A172 (cell line): ENCODE results near the gene FBN2. TPM values are rescaled to one million over a fixed set of nuclear protein-coding genes. Genes with fewer than 3 reads are reported as not detected.
A peak's percentile ranks its signal among the peaks of the same experiment; 100 is the strongest.
"Not testable (repeated sequence)": the region's sequence is repeated elsewhere in the genome, so short reads cannot be mapped to it uniquely, and the experiment has no call there.

Experiments
- DNase-seq: peaks from one replicate; pipeline ENCODE4 v3.0.0-alpha.2; 2015; ENCODE audit warnings: low spot score
- total RNA-seq: library from RNA; depleted of rRNA; stranded (reverse); fragments of >200 nt; shearing (Covaris generic); gene quantifications from 2 replicates; pipeline ENCODE4 v1.2.3, GENCODE V29; 2014

The FBN2 gene
- total RNA-seq, 1 experiment from 2014 or later: 11.6 TPM

- DNase-seq: peak; percentile 87
Observed at GRCh38 chr5:128534726-128535125, 3.3 kb downstream of the FBN2 start.

GRCh38 chr5:128532776-128533175, 5.3 kb downstream of the FBN2 start:
- no peak for DNase-seq

- DNase-seq: no peak
Observed at GRCh38 chr5:128532127-128532526, 5.9 kb downstream of the FBN2 start.

- no peak for DNase-seq
Observed at GRCh38 chr5:128528637-128529255, 9.3 kb downstream of the FBN2 start.

GRCh38 chr5:128528126-128528525, 9.9 kb downstream of the FBN2 start:
- DNase-seq: no peak

GRCh38 chr5:128527077-128527476, 11.0 kb downstream of the FBN2 start:
- no peak for DNase-seq

- no peak for DNase-seq
Observed at GRCh38 chr5:128522336-128522735, 15.7 kb downstream of the FBN2 start.

GRCh38 chr5:128519827-128520226, 18.2 kb downstream of the FBN2 start:
- no peak for DNase-seq

GRCh38 chr5:128516978-128517377, 21.1 kb downstream of the FBN2 start:
- DNase-seq: no peak

GRCh38 chr5:128513806-128514205, 24.2 kb downstream of the FBN2 start:
- no peak for DNase-seq

- no peak for DNase-seq
Observed at GRCh38 chr5:128512894-128513293, 25.2 kb downstream of the FBN2 start.

- no peak for DNase-seq
Observed at GRCh38 chr5:128506643-128507042, 31.4 kb downstream of the FBN2 start.

GRCh38 chr5:128503727-128504126, 34.3 kb downstream of the FBN2 start:
- not testable (repeated sequence) for DNase-seq

GRCh38 chr5:128498844-128499455, 39.1 kb downstream of the FBN2 start:
- peak; percentile 47 for DNase-seq

- no peak for DNase-seq
Observed at GRCh38 chr5:128494516-128494915, 43.5 kb downstream of the FBN2 start.

GRCh38 chr5:128493657-128494329, 44.3 kb downstream of the FBN2 start:
- DNase-seq: no peak

GRCh38 chr5:128491291-128491690, 46.8 kb downstream of the FBN2 start:
- DNase-seq: no peak

- no peak for DNase-seq
Observed at GRCh38 chr5:128490761-128491160, 47.3 kb downstream of the FBN2 start.

GRCh38 chr5:128487041-128487440, 51.0 kb downstream of the FBN2 start:
- no peak for DNase-seq

- no peak for DNase-seq
Observed at GRCh38 chr5:128483738-128484137, 54.3 kb downstream of the FBN2 start.

GRCh38 chr5:128480906-128481633, 57.0 kb downstream of the FBN2 start:
- no peak for DNase-seq

GRCh38 chr5:128480158-128480557, 57.9 kb downstream of the FBN2 start:
- no peak for DNase-seq
